Trophoblast cell (in vitro differentiated cells and primary cell): ENCODE data around the gene SLC1A3.

ENCODE experiments used
- DNase-seq, 2 donors: peaks; one replicate each; pipeline ENCODE4 v3.0.0-alpha.2; 2016
- H2AFZ ChIP-seq: 2 replicates; pipeline ENCODE4 v1.6.1; 2013; ENCODE audit warnings: low read length, moderate library complexity, mild to moderate bottlenecking; ENCODE audit not compliant: insufficient read depth, poor library complexity
- H2AK5ac ChIP-seq: 2 replicates; pipeline ENCODE4 v1.6.1; 2013; ENCODE audit warnings: mild to moderate bottlenecking, low read length
- H2BK120ac ChIP-seq: 2 replicates; pipeline ENCODE4 v1.6.1; 2013; ENCODE audit warnings: low read length, mild to moderate bottlenecking, moderate library complexity; ENCODE audit not compliant: insufficient read depth, poor library complexity
- H2BK12ac ChIP-seq: 2 replicates; pipeline ENCODE4 v1.6.1; 2013; ENCODE audit warnings: mild to moderate bottlenecking, low read length, moderate library complexity
- H2BK5ac ChIP-seq: 2 replicates; pipeline ENCODE4 v1.6.1; 2013; ENCODE audit warnings: low read length, low read depth, moderate library complexity, mild to moderate bottlenecking; ENCODE audit not compliant: poor library complexity
- H3K14ac ChIP-seq: 2 replicates; pipeline ENCODE4 v1.6.1; 2013; ENCODE audit warnings: mild to moderate bottlenecking, low read length
- H3K18ac ChIP-seq: 2 replicates; pipeline ENCODE4 v1.6.1; 2013; ENCODE audit warnings: mild to moderate bottlenecking, low read length
- H3K23ac ChIP-seq: 2 replicates; pipeline ENCODE4 v1.6.1; 2013; ENCODE audit warnings: low read length
- H3K27ac ChIP-seq: 2 replicates; pipeline ENCODE4 v1.5.1; 2013; ENCODE audit warnings: low read depth, mild to moderate bottlenecking, inconsistent platforms, low read length, moderate library complexity
- H3K27me3 ChIP-seq: 2 replicates; pipeline ENCODE4 v1.6.1; 2013; ENCODE audit warnings: inconsistent platforms, mild to moderate bottlenecking, low read length, moderate library complexity; ENCODE audit not compliant: insufficient read depth
- H3K36me3 ChIP-seq, 2 experiments: 1 replicate in 1 of 2; 2 replicates in 1 of 2; pipeline ENCODE4 v1.6.1; 2013; ENCODE audit warnings: low read length in 2 of 2, mild to moderate bottlenecking in 2 of 2, moderate library complexity in 1 of 2; ENCODE audit not compliant: insufficient read depth in 2 of 2, control insufficient read depth in 1 of 2
- H3K4ac ChIP-seq: 2 replicates; pipeline ENCODE4 v1.6.1; 2013; ENCODE audit warnings: low read depth, mild to moderate bottlenecking, low read length, moderate library complexity
- H3K4me1 ChIP-seq, 2 experiments: 1 replicate in 1 of 2; 2 replicates in 1 of 2; pipeline ENCODE4 v1.6.1; 2013; ENCODE audit warnings: low read length in 2 of 2, mild to moderate bottlenecking in 2 of 2, moderate library complexity in 1 of 2; ENCODE audit not compliant: insufficient read depth in 2 of 2, control insufficient read depth in 1 of 2
- H3K4me2 ChIP-seq: 2 replicates; pipeline ENCODE4 v1.6.1; 2013; ENCODE audit warnings: inconsistent platforms, mild to moderate bottlenecking, low read length, moderate library complexity
- H3K4me3 ChIP-seq: 2 replicates; pipeline ENCODE4 v1.5.1; 2013; ENCODE audit warnings: mild to moderate bottlenecking, low read depth, low read length, inconsistent platforms
- H3K79me1 ChIP-seq: one replicate; pipeline ENCODE4 v1.6.1; 2013; ENCODE audit warnings: low read length
- H3K79me2 ChIP-seq: 2 replicates; pipeline ENCODE4 v1.6.1; 2013; ENCODE audit warnings: low read length, mild to moderate bottlenecking; ENCODE audit not compliant: control insufficient read depth, insufficient read depth, poor library complexity
- H3K9ac ChIP-seq: 2 replicates; pipeline ENCODE4 v1.6.1; 2013; ENCODE audit warnings: mild to moderate bottlenecking, low read length
- H3K9me3 ChIP-seq: 2 replicates; pipeline ENCODE4 v1.6.1; 2013; ENCODE audit warnings: low read depth, mild to moderate bottlenecking, control low read depth, inconsistent platforms, low read length; ENCODE audit not compliant: insufficient read depth
- H4K12ac ChIP-seq: 2 replicates; pipeline ENCODE4 v1.6.1; 2013; ENCODE audit warnings: low read depth, mild to moderate bottlenecking, low read length, moderate library complexity
- H4K8ac ChIP-seq: 2 replicates; pipeline ENCODE4 v1.6.1; 2013; ENCODE audit warnings: low read depth, mild to moderate bottlenecking, low read length, moderate library complexity
- H4K91ac ChIP-seq: one replicate; pipeline ENCODE4 v1.6.1; 2013; ENCODE audit warnings: low read depth, mild to moderate bottlenecking, low read length, moderate library complexity
- WGBS: extraction: QIAGEN DNeasy Blood & Tissue Kit; methylation state at CpG from one replicate; pipeline ENCODE4 v1.1.7; 2013; ENCODE audit warnings: missing lambda C conversion rate; ENCODE audit not compliant: insufficient read length, insufficient coverage; ENCODE audit errors: extremely low coverage; 5-methylcytosine and 5-hydroxymethylcytosine counted together

The SLC1A3 gene

GRCh38 chr5:36628695-36629094 is 22.3 kb downstream of the SLC1A3 start:
- Histone ChIP-seq H3K4ac (no peak overlapping the region), H4K91ac (no peak overlapping the region)
- WGBS, result no CpG with 5 or more reads among the region's 2 CpGs

DNA sequence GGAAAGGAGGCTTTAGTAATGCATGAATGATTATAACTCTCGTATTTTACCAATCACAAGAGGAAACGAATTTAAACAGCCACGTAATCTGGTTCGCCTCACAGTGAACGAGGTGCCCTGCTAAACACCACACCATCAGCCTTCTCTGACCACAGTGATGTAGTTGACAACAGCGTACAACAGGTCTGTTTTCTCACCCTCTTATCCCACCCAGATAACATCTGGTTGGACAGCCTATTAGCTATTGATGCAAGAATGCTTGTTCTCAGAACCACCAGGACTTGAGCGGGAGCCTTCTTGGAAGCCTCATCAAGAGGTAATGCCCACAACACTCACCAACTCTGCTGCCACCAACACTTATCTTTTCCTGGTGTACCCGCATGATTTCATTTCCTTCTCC is 23.3 kb downstream of the SLC1A3 start:
- Histone ChIP-seq H3K4me3 (no peak overlapping the region), H2AFZ (no peak overlapping the region), H3K27me3 (no peaks in the 10 kb centered on the region), H4K91ac (no peak overlapping the region), H3K9me3 (no peaks in the 10 kb centered on the region), H2BK120ac (no peak overlapping the region), H3K23ac (no peak overlapping the region), H3K36me3 (peaks cover 0 to 18% of the 10 kb centered on the region in 2 experiments), H3K79me2 (no peaks in the 10 kb centered on the region), H2BK5ac (no peak overlapping the region), H3K18ac (no peak overlapping the region), H3K27ac (no peak overlapping the region), H4K12ac (no peak overlapping the region), H4K8ac (no peak overlapping the region), H3K4me2 (peak overlapping the region; percentile 11), H2AK5ac (no peak overlapping the region), H2BK12ac (no peak overlapping the region), H3K4me1 (peaks cover 2 to 4% of the 10 kb centered on the region in 2 experiments), H3K4ac (no peak overlapping the region), H3K9ac (no peak overlapping the region), H3K14ac (no peak overlapping the region), H3K79me1 (no peaks in the 10 kb centered on the region)
- WGBS, result no CpG with 5 or more reads among the region's 8 CpGs
- DNase-seq, result peak; percentile 42 to 76

More at GRCh38 chr5:36628695-36629094, 22.3 kb downstream of the SLC1A3 start:
- H3K9ac ChIP-seq, result no peak overlapping the region
- peaks cover 2 to 23% of the 10 kb centered on the region in 2 experiments for H3K36me3 ChIP-seq
- H4K8ac ChIP-seq, result no peak overlapping the region
- H2BK12ac ChIP-seq, result no peak overlapping the region
- no peaks in the 10 kb centered on the region for H3K27me3 ChIP-seq
- peaks cover 2 to 4% of the 10 kb centered on the region in 2 experiments for H3K4me1 ChIP-seq
- H3K79me2 ChIP-seq, result no peaks in the 10 kb centered on the region
- H3K23ac ChIP-seq, result no peak overlapping the region
- H2AFZ ChIP-seq, result no peak overlapping the region
- no peak overlapping the region for H3K27ac ChIP-seq
- no peak overlapping the region for H3K4me2 ChIP-seq
- H3K4me3 ChIP-seq, result no peak overlapping the region
- no peak overlapping the region for H3K18ac ChIP-seq
- no peaks in the 10 kb centered on the region for H3K79me1 ChIP-seq
- H2BK120ac ChIP-seq, result no peak overlapping the region
- DNase-seq, result no peak
- H4K12ac ChIP-seq, result no peak overlapping the region
- peaks cover 2% of the 10 kb centered on the region for H3K9me3 ChIP-seq
- H2AK5ac ChIP-seq, result no peak overlapping the region
- no peak overlapping the region for H3K14ac ChIP-seq
- no peak overlapping the region for H2BK5ac ChIP-seq

DNA sequence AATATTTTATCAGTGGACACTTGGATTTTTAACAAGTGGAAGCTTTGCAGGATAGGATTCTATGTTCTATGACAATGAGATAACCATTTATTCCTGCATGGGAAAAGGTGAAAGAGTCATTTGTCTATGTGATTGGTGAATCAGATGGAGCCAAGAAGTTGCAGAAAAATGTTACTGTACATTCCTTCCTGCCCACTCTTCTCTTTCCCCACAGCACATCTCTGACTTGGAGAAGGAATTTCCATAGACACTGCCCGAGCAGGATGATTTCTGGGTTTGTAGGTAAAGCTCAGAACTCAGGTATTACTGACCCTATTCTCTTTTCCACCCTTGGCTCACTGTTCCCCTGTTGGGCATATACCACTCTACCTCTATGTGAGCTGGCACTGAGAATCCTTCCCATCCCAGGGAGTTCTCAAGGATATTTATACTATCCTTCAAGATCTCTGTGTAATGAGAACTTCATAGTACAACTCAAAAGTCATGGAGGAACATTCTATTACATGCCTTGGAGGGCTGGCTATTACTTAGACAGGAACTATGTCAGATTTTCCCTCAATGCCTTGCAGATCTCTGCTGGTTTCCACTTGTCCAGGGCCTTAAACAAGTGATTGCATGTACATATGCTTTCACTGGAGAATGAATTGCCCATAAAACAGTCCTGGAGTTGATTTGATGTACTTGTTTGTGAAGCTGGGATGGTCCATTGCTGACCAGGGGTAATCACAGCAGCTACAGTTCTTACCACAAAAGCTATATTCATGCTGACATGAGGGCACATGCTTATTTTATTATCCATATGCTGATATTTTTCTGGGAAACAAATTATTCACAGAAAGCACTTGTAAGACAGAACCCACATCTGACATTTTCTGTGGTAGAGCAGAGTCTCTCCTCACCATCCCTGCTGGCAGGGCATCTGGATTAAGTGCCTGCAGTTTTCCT is 24.1 kb downstream of the SLC1A3 start:
- Histone ChIP-seq H3K79me1 (peaks cover under 1% of the 10 kb centered on the region), H2AFZ (no peak overlapping the region), H2BK120ac (no peak overlapping the region), H4K8ac (no peak overlapping the region), H3K9ac (no peak overlapping the region), H3K9me3 (no peaks in the 10 kb centered on the region), H3K18ac (no peak overlapping the region), H3K4me3 (no peak overlapping the region), H3K27ac (no peak overlapping the region), H3K4me2 (peak overlapping the region; percentile 11), H3K27me3 (no peaks in the 10 kb centered on the region), H3K79me2 (no peaks in the 10 kb centered on the region), H3K14ac (no peak overlapping the region), H4K12ac (no peak overlapping the region), H3K23ac (no peak overlapping the region), H2BK5ac (no peak overlapping the region), H4K91ac (no peak overlapping the region), H3K4me1 (peaks cover 3 to 6% of the 10 kb centered on the region in 2 experiments), H3K36me3 (peaks cover under 1 to 19% of the 10 kb centered on the region in 2 experiments), H2BK12ac (peak overlapping the region; percentile 12), H3K4ac (no peak overlapping the region), H2AK5ac (no peak overlapping the region)
- DNase-seq, result peak; percentile 29 to 76
- no CpG with 5 or more reads among the region's 1 CpG for WGBS

DNA sequence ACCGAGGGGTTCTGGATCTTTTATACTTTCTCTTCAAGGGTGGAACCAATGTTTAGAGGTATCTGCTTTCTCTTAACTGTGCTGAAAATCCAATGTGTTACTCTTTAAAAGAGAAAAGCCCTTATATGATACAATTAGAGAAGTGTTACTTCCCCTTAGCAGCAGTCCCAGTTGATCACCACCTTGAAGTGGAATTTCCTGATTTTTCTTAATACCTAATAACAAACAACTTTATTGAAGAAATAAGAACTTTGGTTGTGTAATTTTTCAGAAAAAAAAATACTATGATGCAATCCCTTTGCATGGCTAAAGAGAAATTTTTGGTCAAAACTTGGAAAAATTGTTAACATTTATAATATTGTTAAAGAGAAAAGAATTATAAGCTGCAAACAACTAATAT is 24.7 kb downstream of the SLC1A3 start:
- Histone ChIP-seq H3K79me2 (no peaks in the 10 kb centered on the region), H3K23ac (no peak overlapping the region), H3K27me3 (no peaks in the 10 kb centered on the region), H3K4me2 (no peak overlapping the region), H2AK5ac (no peak overlapping the region), H3K4me3 (no peak overlapping the region), H2BK5ac (no peak overlapping the region), H4K12ac (no peak overlapping the region), H4K91ac (no peak overlapping the region), H2BK120ac (no peak overlapping the region), H3K4ac (no peak overlapping the region), H3K36me3 (peaks cover 2 to 21% of the 10 kb centered on the region in 2 experiments), H2BK12ac (no peak overlapping the region), H3K79me1 (peaks cover 4% of the 10 kb centered on the region), H3K27ac (no peak overlapping the region), H4K8ac (no peak overlapping the region), H3K9me3 (no peaks in the 10 kb centered on the region), H3K4me1 (peaks cover 5 to 10% of the 10 kb centered on the region in 2 experiments), H3K9ac (no peak overlapping the region), H3K18ac (no peak overlapping the region), H3K14ac (no peak overlapping the region), H2AFZ (no peak overlapping the region)
- WGBS, result no CpG with 5 or more reads among the region's 1 CpG
- no peak for DNase-seq
